Activated naive CD4-positive, alpha-beta T cell treated with anti-CD3 and anti-CD28 coated beads, Interleukin-2, amount 50 U/mL, for 24 hours (primary cell): ENCODE data around the gene TERC.

Experiments
- H3K27ac Mint-ChIP-seq: one replicate; pipeline ENCODE4 v1.8.0; 2021; ENCODE audit warnings: mild to moderate bottlenecking, mixed read lengths
- H3K27me3 Mint-ChIP-seq: one replicate; pipeline ENCODE4 v1.8.0; 2021; ENCODE audit warnings: mixed read lengths
- H3K36me3 Mint-ChIP-seq: one replicate; pipeline ENCODE4 v1.8.0; 2021; ENCODE audit warnings: mixed read lengths
- H3K4me1 Mint-ChIP-seq: one replicate; pipeline ENCODE4 v1.8.0; 2021; ENCODE audit warnings: mixed read lengths
- H3K4me3 Mint-ChIP-seq: one replicate; pipeline ENCODE4 v1.8.0; 2021; ENCODE audit warnings: mild to moderate bottlenecking, mixed read lengths
- H3K9me3 Mint-ChIP-seq: one replicate; pipeline ENCODE4 v1.8.0; 2021; ENCODE audit warnings: mixed read lengths

TERC gene

GRCh38 chr3:169764882-169765612 lies at the start of gene TERC:
Gene TERC, minus strand, starts transcription at chr3:169765060.
- Mint-ChIP-seq H3K4me1 (peaks cover 27% of the 10 kb centered on the region), H3K4me3 (peak within 1 kb of the TSS; percentile 94), H3K27me3 (no peaks in the 10 kb centered on the region), H3K9me3 (peaks cover 4% of the 10 kb centered on the region), H3K27ac (peak within 1 kb of the TSS; percentile 97), H3K36me3 (no peaks in the 10 kb centered on the region)

- peak overlapping the region; percentile 88 for H3K4me3 Mint-ChIP-seq
- peaks cover 2% of the 10 kb centered on the region for H3K36me3 Mint-ChIP-seq
- peak overlapping the region; percentile 78 for H3K27ac Mint-ChIP-seq
- H3K4me1 Mint-ChIP-seq: peaks cover 28% of the 10 kb centered on the region
- peaks cover 4% of the 10 kb centered on the region for H3K27me3 Mint-ChIP-seq
- peaks cover 15% of the 10 kb centered on the region for H3K9me3 Mint-ChIP-seq
Measured at GRCh38 chr3:169813757-169814517, 49.1 kb upstream of the TERC start.

GRCh38 chr3:169813278-169813677 lies 48.4 kb upstream of the TERC start:
- Mint-ChIP-seq H3K4me1 (peaks cover 28% of the 10 kb centered on the region), H3K9me3 (peaks cover 15% of the 10 kb centered on the region), H3K27ac (peak overlapping the region; percentile 78), H3K27me3 (peaks cover 3% of the 10 kb centered on the region), H3K4me3 (peak overlapping the region; percentile 88), H3K36me3 (peaks cover 2% of the 10 kb centered on the region)

GRCh38 chr3:169812332-169813235 lies 47.7 kb upstream of the TERC start, which contains the start of the genes LRRC34 and LRRIQ4:
Gene LRRC34, minus strand, starts transcription at chr3:169812904. Its CDS starts 356 bp downstream, at chr3:169812548.
Gene LRRIQ4, plus strand, starts transcription at chr3:169812870. Its CDS starts 9,052 bp downstream, at chr3:169821922.
- peak within 1 kb of the TSS; percentile 88 for H3K4me3 Mint-ChIP-seq

GRCh38 chr3:169811631-169812331 lies 46.9 kb upstream of the TERC start:
- peak overlapping the region; percentile 88 for H3K4me3 Mint-ChIP-seq
- peaks cover 15% of the 10 kb centered on the region for H3K9me3 Mint-ChIP-seq
- no peaks in the 10 kb centered on the region for H3K27me3 Mint-ChIP-seq
- peaks cover 2% of the 10 kb centered on the region for H3K36me3 Mint-ChIP-seq
- H3K27ac Mint-ChIP-seq: peak overlapping the region; percentile 19
- H3K4me1 Mint-ChIP-seq: peaks cover 28% of the 10 kb centered on the region

More at GRCh38 chr3:169812332-169813235, 47.7 kb upstream of the TERC start, which contains the start of the genes LRRC34 and LRRIQ4:
- Mint-ChIP-seq H3K36me3 (peaks cover 2% of the 10 kb centered on the region), H3K9me3 (peaks cover 15% of the 10 kb centered on the region), H3K27me3 (no peaks in the 10 kb centered on the region), H3K4me1 (peaks cover 28% of the 10 kb centered on the region), H3K27ac (peak within 1 kb of the TSS; percentile 78)

GRCh38 chr3:169809230-169809795 lies 44.5 kb upstream of the TERC start:
- H3K27me3 Mint-ChIP-seq: peaks cover 2% of the 10 kb centered on the region
- no peaks in the 10 kb centered on the region for H3K9me3 Mint-ChIP-seq
- H3K27ac Mint-ChIP-seq: peak overlapping the region; percentile 6
- no peak overlapping the region for H3K4me3 Mint-ChIP-seq
- peaks cover 27% of the 10 kb centered on the region for H3K4me1 Mint-ChIP-seq
- H3K36me3 Mint-ChIP-seq: no peaks in the 10 kb centered on the region

GRCh38 chr3:169804681-169805080 lies 39.8 kb upstream of the TERC start:
- H3K4me3 Mint-ChIP-seq: no peak overlapping the region
- H3K36me3 Mint-ChIP-seq: no peaks in the 10 kb centered on the region
- H3K9me3 Mint-ChIP-seq: no peaks in the 10 kb centered on the region

GRCh38 chr3:169792359-169792758 lies 27.5 kb upstream of the TERC start:
- no peak overlapping the region for H3K27ac Mint-ChIP-seq
- peaks cover 6% of the 10 kb centered on the region for H3K36me3 Mint-ChIP-seq
- H3K4me3 Mint-ChIP-seq: no peak overlapping the region
- H3K4me1 Mint-ChIP-seq: peaks cover 4% of the 10 kb centered on the region
- H3K9me3 Mint-ChIP-seq: no peaks in the 10 kb centered on the region
- H3K27me3 Mint-ChIP-seq: no peaks in the 10 kb centered on the region

More at GRCh38 chr3:169804681-169805080, 39.8 kb upstream of the TERC start:
- Mint-ChIP-seq H3K27me3 (peaks cover 2% of the 10 kb centered on the region), H3K27ac (no peak overlapping the region), H3K4me1 (peaks cover 4% of the 10 kb centered on the region)

- H3K27me3 Mint-ChIP-seq: no peaks in the 10 kb centered on the region
- H3K4me1 Mint-ChIP-seq: peaks cover 4% of the 10 kb centered on the region
- no peak overlapping the region for H3K4me3 Mint-ChIP-seq
- H3K9me3 Mint-ChIP-seq: no peaks in the 10 kb centered on the region
- H3K27ac Mint-ChIP-seq: no peak overlapping the region
- H3K36me3 Mint-ChIP-seq: peaks cover 10% of the 10 kb centered on the region
Measured at GRCh38 chr3:169790687-169791429, 26.0 kb upstream of the TERC start.

GRCh38 chr3:169790219-169790618 lies 25.4 kb upstream of the TERC start:
- H3K4me3 Mint-ChIP-seq: no peak overlapping the region

GRCh38 chr3:169787791-169788190 lies 22.9 kb upstream of the TERC start:
- peaks cover 12% of the 10 kb centered on the region for H3K36me3 Mint-ChIP-seq

More at GRCh38 chr3:169790219-169790618, 25.4 kb upstream of the TERC start:
- H3K27me3 Mint-ChIP-seq: no peaks in the 10 kb centered on the region
- H3K36me3 Mint-ChIP-seq: peaks cover 12% of the 10 kb centered on the region
- peaks cover 4% of the 10 kb centered on the region for H3K4me1 Mint-ChIP-seq
- no peak overlapping the region for H3K27ac Mint-ChIP-seq
- no peaks in the 10 kb centered on the region for H3K9me3 Mint-ChIP-seq

GRCh38 chr3:169787120-169787519 lies 22.3 kb upstream of the TERC start:
- no peaks in the 10 kb centered on the region for H3K27me3 Mint-ChIP-seq
- H3K9me3 Mint-ChIP-seq: no peaks in the 10 kb centered on the region
- no peak overlapping the region for H3K27ac Mint-ChIP-seq
- peaks cover 15% of the 10 kb centered on the region for H3K36me3 Mint-ChIP-seq
- H3K4me3 Mint-ChIP-seq: no peak overlapping the region
- H3K4me1 Mint-ChIP-seq: peaks cover 9% of the 10 kb centered on the region

More at GRCh38 chr3:169787791-169788190, 22.9 kb upstream of the TERC start:
- H3K4me1 Mint-ChIP-seq: peaks cover 4% of the 10 kb centered on the region
- H3K9me3 Mint-ChIP-seq: no peaks in the 10 kb centered on the region
- no peak overlapping the region for H3K4me3 Mint-ChIP-seq
- H3K27me3 Mint-ChIP-seq: no peaks in the 10 kb centered on the region
- H3K27ac Mint-ChIP-seq: no peak overlapping the region

GRCh38 chr3:169781209-169781855 lies 16.5 kb upstream of the TERC start:
- Mint-ChIP-seq H3K4me1 (peaks cover 54% of the 10 kb centered on the region), H3K9me3 (no peaks in the 10 kb centered on the region), H3K4me3 (peak overlapping the region; percentile 16), H3K36me3 (peaks cover 34% of the 10 kb centered on the region), H3K27me3 (no peaks in the 10 kb centered on the region), H3K27ac (no peak overlapping the region)
